Osteoblast (primary cell): ENCODE measurements around the gene CUEDC2. TPM values are rescaled to one million over a fixed set of nuclear protein-coding genes. Genes with fewer than 3 reads are reported as not detected.
A peak's percentile ranks its signal among the peaks of the same experiment; 100 is the strongest.

Experiments
- DNase-seq: peaks from one replicate; pipeline ENCODE4 v3.0.0; 2011; ENCODE audit warnings: low spot score, mixed read lengths; ENCODE audit not compliant: insufficient read length; ENCODE audit errors: missing footprints
- H2AFZ ChIP-seq: 2 replicates; pipeline ENCODE4 v1.6.0; 2011; ENCODE audit warnings: mild to moderate bottlenecking, low read length
- H3K27ac ChIP-seq: 2 replicates; pipeline ENCODE4 v1.5.1; 2011; ENCODE audit warnings: mild to moderate bottlenecking, low read depth, low read length, moderate library complexity
- H3K27me3 ChIP-seq: 2 replicates; pipeline ENCODE4 v1.6.0; 2012; ENCODE audit warnings: mild to moderate bottlenecking, control low read depth, inconsistent platforms, low read length, moderate library complexity; ENCODE audit not compliant: insufficient read depth
- H3K36me3 ChIP-seq: 2 replicates; pipeline ENCODE4 v1.5.1; 2011; ENCODE audit warnings: mild to moderate bottlenecking, low read length, control low read depth, moderate library complexity; ENCODE audit not compliant: insufficient read depth
- H3K4me1 ChIP-seq: 2 replicates; pipeline ENCODE4 v1.5.1; 2011; ENCODE audit warnings: mild to moderate bottlenecking, low read length, control low read depth, moderate library complexity; ENCODE audit not compliant: insufficient read depth
- H3K4me2 ChIP-seq: 2 replicates; pipeline ENCODE4 v1.6.0; 2011; ENCODE audit warnings: mild to moderate bottlenecking, low read length; ENCODE audit not compliant: insufficient read depth
- H3K4me3 ChIP-seq: fragments of 200-600 bp; sonication (generic); 3 replicates; pipeline ENCODE4 v1.5.1; 2012; ENCODE audit warnings: mild to moderate bottlenecking, low read length, inconsistent platforms; ENCODE audit not compliant: insufficient read depth
- H3K79me2 ChIP-seq: 2 replicates; pipeline ENCODE4 v1.6.0; 2012; ENCODE audit warnings: mild to moderate bottlenecking, low read length, control low read depth, inconsistent platforms; ENCODE audit not compliant: insufficient read depth
- H3K9me3 ChIP-seq: 2 replicates; pipeline ENCODE4 v1.5.1; 2011; ENCODE audit warnings: low read depth, low read length, control low read depth
- H4K20me1 ChIP-seq: 2 replicates; pipeline ENCODE4 v1.6.0; 2012; ENCODE audit warnings: mild to moderate bottlenecking, low read length, control low read depth; ENCODE audit not compliant: insufficient read depth
- CTCF ChIP-seq: IDR thresholded peaks from 2 replicates; pipeline ENCODE4 v1.5.1; 2011; ENCODE audit warnings: mild to moderate bottlenecking, low read depth, low read length, moderate library complexity; ENCODE audit errors: extremely low read depth
- small RNA-seq: library from RNA; depleted of rRNA; stranded (forward); fragments of <200 nt; gene quantifications from one replicate; pipeline ENCODE3, GENCODE V24; 2012
- total RNA-seq: library from RNA; depleted of rRNA; stranded (reverse); fragments of >200 nt; gene quantifications from 2 replicates; pipeline ENCODE4 v1.2.3, GENCODE V29; 2012

The CUEDC2 gene
- total RNA-seq, 1 donor = 46.7 TPM

- no peak overlapping the region for H3K4me3 ChIP-seq
- no peak overlapping the region for H2AFZ ChIP-seq
- H4K20me1 ChIP-seq = peaks cover 11% of the 10 kb centered on the region
- H3K4me2 ChIP-seq = no peak overlapping the region
- peaks cover 83% of the 10 kb centered on the region for H3K36me3 ChIP-seq
- DNase-seq = peak; percentile 37
- no peak overlapping the region for H3K27ac ChIP-seq
- no peaks in the 10 kb centered on the region for H3K4me1 ChIP-seq
- no peaks in the 10 kb centered on the region for H3K9me3 ChIP-seq
- no peak for TF ChIP-seq CTCF
- H3K79me2 ChIP-seq = no peaks in the 10 kb centered on the region
- no peaks in the 10 kb centered on the region for H3K27me3 ChIP-seq
These were observed 53.0 kb downstream of the CUEDC2 start for GRCh38 chr10:102379383-102379782.

- H3K27me3 ChIP-seq = no peaks in the 10 kb centered on the region
- H3K27ac ChIP-seq = no peak overlapping the region
- no peak for TF ChIP-seq CTCF
- DNase-seq = no peak
- H3K4me2 ChIP-seq = no peak overlapping the region
- peaks cover 11% of the 10 kb centered on the region for H4K20me1 ChIP-seq
- H3K36me3 ChIP-seq = peaks cover 83% of the 10 kb centered on the region
- no peaks in the 10 kb centered on the region for H3K9me3 ChIP-seq
- H3K4me1 ChIP-seq = no peaks in the 10 kb centered on the region
- no peaks in the 10 kb centered on the region for H3K79me2 ChIP-seq
- H3K4me3 ChIP-seq = no peak overlapping the region
- H2AFZ ChIP-seq = no peak overlapping the region
These were observed 55.5 kb downstream of the CUEDC2 start for GRCh38 chr10:102376901-102377300.

- H3K4me3 ChIP-seq = no peak overlapping the region
- H3K4me1 ChIP-seq = no peaks in the 10 kb centered on the region
- no peak overlapping the region for H3K4me2 ChIP-seq
- H4K20me1 ChIP-seq = peaks cover 10% of the 10 kb centered on the region
- no peak for DNase-seq
- H3K27ac ChIP-seq = no peak overlapping the region
- no peaks in the 10 kb centered on the region for H3K79me2 ChIP-seq
- no peak for TF ChIP-seq CTCF
- H2AFZ ChIP-seq = no peak overlapping the region
- H3K27me3 ChIP-seq = no peaks in the 10 kb centered on the region
- peaks cover 80% of the 10 kb centered on the region for H3K36me3 ChIP-seq
- no peaks in the 10 kb centered on the region for H3K9me3 ChIP-seq
These were observed 56.5 kb downstream of the CUEDC2 start for GRCh38 chr10:102375867-102376266.

GRCh38 chr10:102375250-102375649 lies 57.1 kb downstream of the CUEDC2 start:
- no peak overlapping the region for H2AFZ ChIP-seq
- no peak for DNase-seq
- H3K4me3 ChIP-seq = no peak overlapping the region
- H3K27me3 ChIP-seq = no peaks in the 10 kb centered on the region
- H3K36me3 ChIP-seq = peaks cover 80% of the 10 kb centered on the region
- H4K20me1 ChIP-seq = peaks cover 10% of the 10 kb centered on the region
- H3K9me3 ChIP-seq = no peaks in the 10 kb centered on the region
- H3K4me1 ChIP-seq = no peaks in the 10 kb centered on the region
- no peaks in the 10 kb centered on the region for H3K79me2 ChIP-seq
- H3K4me2 ChIP-seq = no peak overlapping the region
- TF ChIP-seq CTCF = no peak
- H3K27ac ChIP-seq = no peak overlapping the region

Small RNA genes within 50 kb of the gene (small RNA-seq; reads per million reads assigned to genes)
- gene MIR146B = 972 reads per million, percentile 99 among the genes with 10 or more reads in this experiment

Other genes with a start within 250 kb of the CUEDC2 start
- gene ELOVL3, start 206.3 kb downstream of the CUEDC2 start, total RNA-seq = 2.2 and 2.7 TPM in 2 replicates
- gene PITX3, start 191.1 kb downstream of the CUEDC2 start, total RNA-seq = under 0.01 TPM in 1 of 2 replicates, not detected in the other
- gene GBF1, start 187.0 kb downstream of the CUEDC2 start, total RNA-seq = 37.4 and 38.0 TPM in 2 replicates
- 17.7 and 20.3 TPM in 2 replicates for gene NFKB2, start 36.9 kb downstream of the CUEDC2 start, total RNA-seq
- gene PSD, start 13.8 kb downstream of the CUEDC2 start, total RNA-seq = 0.29 and 0.72 TPM in 2 replicates
- 5.9 and 9.4 TPM in 2 replicates for gene FBXL15, start 11.7 kb downstream of the CUEDC2 start, total RNA-seq
- gene C10orf95, start 19.0 kb upstream of the CUEDC2 start, total RNA-seq = not detected in 2 replicates
- gene ACTR1A, start 70.1 kb upstream of the CUEDC2 start, total RNA-seq = 105 and 106 TPM in 2 replicates
- 2.9 and 3.6 TPM in 2 replicates for gene SUFU, start 71.4 kb upstream of the CUEDC2 start, total RNA-seq
- 107 and 126 TPM in 2 replicates for gene TRIM8, start 211.9 kb upstream of the CUEDC2 start, total RNA-seq